Measurements from ENCODE around the gene NKAIN2.
"Not testable (repeated sequence)": the region's sequence is repeated elsewhere in the genome, so short reads cannot be mapped to it uniquely, and the experiment has no call there.

Gene NKAIN2

GRCh38 chr6:123896869-123897268 is 93.2 kb downstream of the NKAIN2 start:
- no peak for DNase-seq

GRCh38 chr6:123897965-123898364 is 94.3 kb downstream of the NKAIN2 start:
- DNase-seq, result no peak

- DNase-seq, result no peak
Observed at GRCh38 chr6:123898665-123899064, 95.0 kb downstream of the NKAIN2 start.

GRCh38 chr6:123899745-123900144 is 96.1 kb downstream of the NKAIN2 start:
- DNase-seq, result no peak

GRCh38 chr6:123901436-123901835 is 97.8 kb downstream of the NKAIN2 start:
- no peak for DNase-seq

GRCh38 chr6:123902738-123903313 is 99.2 kb downstream of the NKAIN2 start:
- no peak for DNase-seq

GRCh38 chr6:123904228-123904627 is 100.6 kb downstream of the NKAIN2 start:
- DNase-seq, result no peak

- no peak for DNase-seq
Observed at GRCh38 chr6:123908797-123909196, 105.1 kb downstream of the NKAIN2 start.

GRCh38 chr6:123909989-123910388 is 106.3 kb downstream of the NKAIN2 start:
- peak; percentile 50 for DNase-seq

GRCh38 chr6:123913863-123914262 is 110.2 kb downstream of the NKAIN2 start:
- DNase-seq, result no peak

GRCh38 chr6:123923379-123923778 is 119.7 kb downstream of the NKAIN2 start:
- DNase-seq, result not testable (repeated sequence)

GRCh38 chr6:123925350-123925749 is 121.7 kb downstream of the NKAIN2 start:
- peak; percentile 42 for DNase-seq

- no peak for DNase-seq
Observed at GRCh38 chr6:123925842-123926399, 122.3 kb downstream of the NKAIN2 start.

GRCh38 chr6:123928529-123928928 is 124.9 kb downstream of the NKAIN2 start:
- no peak for DNase-seq

- DNase-seq, result no peak
Observed at GRCh38 chr6:123931928-123932327, 128.3 kb downstream of the NKAIN2 start.

GRCh38 chr6:123940551-123940950 is 136.9 kb downstream of the NKAIN2 start:
- DNase-seq, result no peak

GRCh38 chr6:123941855-123942254 is 138.2 kb downstream of the NKAIN2 start:
- no peak for DNase-seq

GRCh38 chr6:123945386-123945785 is 141.7 kb downstream of the NKAIN2 start:
- DNase-seq, result peak; percentile 40

GRCh38 chr6:123953920-123954319 is 150.3 kb downstream of the NKAIN2 start:
- DNase-seq, result peak; percentile 28

- no peak for DNase-seq
Observed at GRCh38 chr6:123956492-123957139, 153.0 kb downstream of the NKAIN2 start.

- peak; percentile 95 for DNase-seq
Observed at GRCh38 chr6:123962508-123962907, 158.8 kb downstream of the NKAIN2 start.

- peak; percentile 60 for DNase-seq
Observed at GRCh38 chr6:123965894-123966293, 162.2 kb downstream of the NKAIN2 start.

- DNase-seq, result peak; percentile 16
Observed at GRCh38 chr6:123966618-123967017, 163.0 kb downstream of the NKAIN2 start.

GRCh38 chr6:123967905-123968304 is 164.2 kb downstream of the NKAIN2 start:
- DNase-seq, result peak; percentile 94
